Osteoblast (primary cell): ENCODE data around the gene OPN1SW. TPM values are rescaled to one million over a fixed set of nuclear protein-coding genes. Genes with fewer than 3 reads are reported as not detected.

Experiments used
- DNase-seq: peaks from one replicate; pipeline ENCODE4 v3.0.0; 2011; ENCODE audit warnings: low spot score, mixed read lengths; ENCODE audit not compliant: insufficient read length; ENCODE audit errors: missing footprints
- H2AFZ ChIP-seq: 2 replicates; pipeline ENCODE4 v1.6.0; 2011; ENCODE audit warnings: mild to moderate bottlenecking, low read length
- H3K27ac ChIP-seq: 2 replicates; pipeline ENCODE4 v1.5.1; 2011; ENCODE audit warnings: mild to moderate bottlenecking, low read depth, low read length, moderate library complexity
- H3K27me3 ChIP-seq: 2 replicates; pipeline ENCODE4 v1.6.0; 2012; ENCODE audit warnings: mild to moderate bottlenecking, control low read depth, inconsistent platforms, low read length, moderate library complexity; ENCODE audit not compliant: insufficient read depth
- H3K36me3 ChIP-seq: 2 replicates; pipeline ENCODE4 v1.5.1; 2011; ENCODE audit warnings: mild to moderate bottlenecking, low read length, control low read depth, moderate library complexity; ENCODE audit not compliant: insufficient read depth
- H3K4me1 ChIP-seq: 2 replicates; pipeline ENCODE4 v1.5.1; 2011; ENCODE audit warnings: mild to moderate bottlenecking, low read length, control low read depth, moderate library complexity; ENCODE audit not compliant: insufficient read depth
- H3K4me2 ChIP-seq: 2 replicates; pipeline ENCODE4 v1.6.0; 2011; ENCODE audit warnings: mild to moderate bottlenecking, low read length; ENCODE audit not compliant: insufficient read depth
- H3K4me3 ChIP-seq: fragments of 200-600 bp; sonication (generic); 3 replicates; pipeline ENCODE4 v1.5.1; 2012; ENCODE audit warnings: mild to moderate bottlenecking, low read length, inconsistent platforms; ENCODE audit not compliant: insufficient read depth
- H3K79me2 ChIP-seq: 2 replicates; pipeline ENCODE4 v1.6.0; 2012; ENCODE audit warnings: mild to moderate bottlenecking, low read length, control low read depth, inconsistent platforms; ENCODE audit not compliant: insufficient read depth
- H3K9me3 ChIP-seq: 2 replicates; pipeline ENCODE4 v1.5.1; 2011; ENCODE audit warnings: low read depth, low read length, control low read depth
- H4K20me1 ChIP-seq: 2 replicates; pipeline ENCODE4 v1.6.0; 2012; ENCODE audit warnings: mild to moderate bottlenecking, low read length, control low read depth; ENCODE audit not compliant: insufficient read depth
- total RNA-seq: library from RNA; depleted of rRNA; stranded (reverse); fragments of >200 nt; gene quantifications from 2 replicates; pipeline ENCODE4 v1.2.3, GENCODE V29; 2012
- TF ChIP-seq, protein P1 (sequence below): IDR thresholded peaks from 2 replicates; pipeline ENCODE4 v1.5.1; 2011; ENCODE audit warnings: mild to moderate bottlenecking, low read depth, low read length, moderate library complexity; ENCODE audit errors: extremely low read depth

Gene OPN1SW
- total RNA-seq, 1 donor, result not detected

DNA sequence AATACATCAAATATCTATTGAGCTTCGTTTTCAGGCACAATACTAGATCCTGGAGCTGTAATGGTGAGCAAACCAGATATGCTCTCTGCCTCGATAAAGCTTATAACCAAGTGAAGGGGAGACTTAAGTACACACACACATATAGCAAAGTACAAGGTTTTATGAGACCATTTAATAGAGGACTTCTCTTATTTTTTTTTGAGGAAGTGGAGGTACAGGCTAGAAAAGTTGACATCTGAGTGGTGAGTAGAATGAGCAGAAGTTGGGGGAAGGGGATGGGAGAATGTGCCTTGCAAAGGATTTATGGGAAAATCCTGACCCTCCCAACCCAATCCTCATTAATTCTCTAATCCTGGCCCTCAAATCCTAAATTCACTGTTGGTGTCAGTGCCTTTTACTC is 23.9 kb upstream of the OPN1SW start:
- H4K20me1 ChIP-seq, result no peaks in the 10 kb centered on the region
- no peak for DNase-seq
- H3K27ac ChIP-seq, result no peak overlapping the region
- H3K4me1 ChIP-seq, result peaks cover 4% of the 10 kb centered on the region
- H3K4me2 ChIP-seq, result no peak overlapping the region
- H3K4me3 ChIP-seq, result no peak overlapping the region
- H3K9me3 ChIP-seq, result no peaks in the 10 kb centered on the region
- H3K27me3 ChIP-seq, result no peaks in the 10 kb centered on the region
- H3K79me2 ChIP-seq, result no peaks in the 10 kb centered on the region
- TF ChIP-seq, protein P1, sequence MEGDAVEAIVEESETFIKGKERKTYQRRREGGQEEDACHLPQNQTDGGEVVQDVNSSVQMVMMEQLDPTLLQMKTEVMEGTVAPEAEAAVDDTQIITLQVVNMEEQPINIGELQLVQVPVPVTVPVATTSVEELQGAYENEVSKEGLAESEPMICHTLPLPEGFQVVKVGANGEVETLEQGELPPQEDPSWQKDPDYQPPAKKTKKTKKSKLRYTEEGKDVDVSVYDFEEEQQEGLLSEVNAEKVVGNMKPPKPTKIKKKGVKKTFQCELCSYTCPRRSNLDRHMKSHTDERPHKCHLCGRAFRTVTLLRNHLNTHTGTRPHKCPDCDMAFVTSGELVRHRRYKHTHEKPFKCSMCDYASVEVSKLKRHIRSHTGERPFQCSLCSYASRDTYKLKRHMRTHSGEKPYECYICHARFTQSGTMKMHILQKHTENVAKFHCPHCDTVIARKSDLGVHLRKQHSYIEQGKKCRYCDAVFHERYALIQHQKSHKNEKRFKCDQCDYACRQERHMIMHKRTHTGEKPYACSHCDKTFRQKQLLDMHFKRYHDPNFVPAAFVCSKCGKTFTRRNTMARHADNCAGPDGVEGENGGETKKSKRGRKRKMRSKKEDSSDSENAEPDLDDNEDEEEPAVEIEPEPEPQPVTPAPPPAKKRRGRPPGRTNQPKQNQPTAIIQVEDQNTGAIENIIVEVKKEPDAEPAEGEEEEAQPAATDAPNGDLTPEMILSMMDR, result no peak
- no peak overlapping the region for H2AFZ ChIP-seq
- H3K36me3 ChIP-seq, result no peaks in the 10 kb centered on the region

DNA sequence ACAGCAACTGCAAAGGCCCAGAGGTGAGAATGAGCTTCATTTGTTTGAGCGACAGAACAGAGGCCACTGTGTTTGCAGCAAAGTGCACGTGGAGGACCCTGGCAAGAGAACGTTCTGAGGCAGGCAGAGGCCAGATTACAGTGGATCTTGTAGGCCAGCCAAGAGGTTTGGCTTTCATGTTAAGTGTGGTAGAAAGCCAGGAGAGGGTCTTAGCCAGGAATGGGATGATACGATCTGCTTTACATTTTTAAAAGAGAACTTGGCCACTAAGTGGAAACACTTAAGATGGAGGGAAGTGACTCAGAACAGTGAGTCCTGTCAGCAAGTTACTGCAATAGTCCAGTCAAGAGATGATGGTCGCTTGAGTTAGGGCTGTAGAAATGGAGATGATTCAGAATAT is 20.7 kb upstream of the OPN1SW start:
- no peak overlapping the region for H3K4me2 ChIP-seq
- H2AFZ ChIP-seq, result peak overlapping the region; percentile 83
- H3K27me3 ChIP-seq, result no peaks in the 10 kb centered on the region
- TF ChIP-seq, protein P1, result no peak
- peak; percentile 94 for DNase-seq
- H3K9me3 ChIP-seq, result no peaks in the 10 kb centered on the region
- no peaks in the 10 kb centered on the region for H4K20me1 ChIP-seq
- H3K79me2 ChIP-seq, result no peaks in the 10 kb centered on the region
- peak overlapping the region; percentile 45 for H3K27ac ChIP-seq
- H3K36me3 ChIP-seq, result no peaks in the 10 kb centered on the region
- peaks cover 4% of the 10 kb centered on the region for H3K4me1 ChIP-seq
- no peak overlapping the region for H3K4me3 ChIP-seq

DNA sequence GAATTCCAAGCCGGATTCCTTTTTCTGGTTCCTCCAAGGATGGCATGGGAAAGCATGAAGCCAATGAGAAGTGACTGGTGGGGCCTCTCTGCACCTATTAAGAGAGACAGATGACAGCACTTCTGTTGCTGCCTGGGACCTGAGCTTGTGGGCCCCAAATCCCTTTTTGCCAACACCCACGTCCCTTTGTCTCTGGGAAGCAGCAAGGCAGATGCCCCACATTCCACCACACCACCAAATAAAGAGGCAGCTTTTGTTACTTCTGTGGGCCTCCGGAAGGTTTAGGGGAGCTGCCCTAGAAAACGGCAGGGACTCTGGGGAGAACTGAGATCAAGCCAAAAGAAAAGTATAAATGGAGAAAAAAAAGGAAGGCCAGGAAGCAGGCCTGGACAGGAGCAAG is 19.5 kb upstream of the OPN1SW start:
- no peak overlapping the region for H3K4me3 ChIP-seq
- DNase-seq, result no peak
- H3K79me2 ChIP-seq, result no peaks in the 10 kb centered on the region
- TF ChIP-seq, protein P1, result no peak
- peaks cover 4% of the 10 kb centered on the region for H3K27me3 ChIP-seq
- no peaks in the 10 kb centered on the region for H3K36me3 ChIP-seq
- H2AFZ ChIP-seq, result no peak overlapping the region
- H3K4me2 ChIP-seq, result no peak overlapping the region
- no peaks in the 10 kb centered on the region for H3K9me3 ChIP-seq
- H3K4me1 ChIP-seq, result peaks cover 4% of the 10 kb centered on the region
- no peak overlapping the region for H3K27ac ChIP-seq
- no peaks in the 10 kb centered on the region for H4K20me1 ChIP-seq

DNA sequence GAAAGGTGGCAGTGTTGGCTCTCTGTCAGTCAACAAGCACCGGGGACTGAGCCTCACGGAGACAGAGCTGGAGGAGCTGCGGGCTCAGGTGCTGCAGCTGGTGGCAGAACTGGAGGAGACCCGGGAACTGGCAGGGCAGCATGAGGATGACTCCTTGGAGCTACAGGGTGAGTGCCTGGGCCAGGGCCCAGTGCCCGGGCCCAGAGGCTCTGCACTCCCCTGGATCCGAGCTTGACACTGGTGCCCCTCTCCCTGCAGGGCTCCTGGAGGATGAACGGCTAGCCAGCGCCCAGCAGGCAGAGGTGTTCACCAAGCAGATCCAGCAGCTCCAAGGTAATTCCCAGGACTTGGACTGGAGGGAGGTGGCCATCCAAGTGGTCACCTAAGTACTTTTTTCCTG is 18.8 kb upstream of the OPN1SW start:
- no peak for DNase-seq
- TF ChIP-seq, protein P1, result no peak

More for the DNA sequence above, 18.8 kb upstream of the OPN1SW start:
- no peaks in the 10 kb centered on the region for H3K79me2 ChIP-seq
- H4K20me1 ChIP-seq, result no peaks in the 10 kb centered on the region
- no peak overlapping the region for H3K4me3 ChIP-seq
- H3K27me3 ChIP-seq, result peaks cover 7% of the 10 kb centered on the region
- H3K9me3 ChIP-seq, result no peaks in the 10 kb centered on the region
- no peaks in the 10 kb centered on the region for H3K36me3 ChIP-seq
- H3K4me1 ChIP-seq, result peaks cover 4% of the 10 kb centered on the region
- H3K4me2 ChIP-seq, result no peak overlapping the region
- H3K27ac ChIP-seq, result no peak overlapping the region
- H2AFZ ChIP-seq, result no peak overlapping the region
